IPS DF 6.9 (cell line): Measurements from ENCODE around the gene DIP2C.

Source experiments
- DNase-seq: peaks from one replicate; pipeline ENCODE4 v3.0.0-alpha.2; 2013; ENCODE audit warnings: low read depth, low spot score
- H3K27ac ChIP-seq: one replicate; pipeline ENCODE4 v1.5.1; 2013; ENCODE audit warnings: low read length, control low read depth
- H3K27me3 ChIP-seq: 2 replicates; pipeline ENCODE4 v1.6.1; 2013; ENCODE audit warnings: mild to moderate bottlenecking, low read length; ENCODE audit not compliant: control insufficient read depth, insufficient read depth
- H3K36me3 ChIP-seq: 2 replicates; pipeline ENCODE4 v1.6.1; 2013; ENCODE audit warnings: low read length; ENCODE audit not compliant: control insufficient read depth, insufficient read depth
- H3K4me1 ChIP-seq: 2 replicates; pipeline ENCODE4 v1.6.1; 2013; ENCODE audit warnings: low read length; ENCODE audit not compliant: control insufficient read depth, insufficient read depth
- H3K4me3 ChIP-seq: 2 replicates; pipeline ENCODE4 v1.5.1; 2013; ENCODE audit warnings: mild to moderate bottlenecking, low read length
- H3K9me3 ChIP-seq: 2 replicates; pipeline ENCODE4 v1.6.1; 2013; ENCODE audit warnings: low read length, inconsistent platforms; ENCODE audit not compliant: control insufficient read depth, insufficient read depth
- WGBS: extraction: QIAGEN DNeasy Blood & Tissue Kit; methylation state at CpG from one replicate; pipeline ENCODE4 v1.1.7; 2013; ENCODE audit warnings: mixed read lengths, missing lambda C conversion rate; ENCODE audit not compliant: insufficient read length, insufficient coverage; 5-methylcytosine and 5-hydroxymethylcytosine counted together

Gene DIP2C

GRCh38 chr10:666237-667012 lies 23.0 kb downstream of the DIP2C start:
- H3K4me3 ChIP-seq = no peak overlapping the region
- no peak for DNase-seq
- H3K4me1 ChIP-seq = no peaks in the 10 kb centered on the region
- no peaks in the 10 kb centered on the region for H3K36me3 ChIP-seq
- H3K9me3 ChIP-seq = no peaks in the 10 kb centered on the region
- no peak overlapping the region for H3K27ac ChIP-seq
- WGBS = no CpG with 5 or more reads among the region's 37 CpGs
- H3K27me3 ChIP-seq = no peaks in the 10 kb centered on the region

GRCh38 chr10:665579-666091 lies 23.8 kb downstream of the DIP2C start:
- no peak for DNase-seq
- Histone ChIP-seq H3K4me3 (no peak overlapping the region), H3K36me3 (no peaks in the 10 kb centered on the region), H3K27me3 (no peaks in the 10 kb centered on the region), H3K4me1 (no peaks in the 10 kb centered on the region), H3K9me3 (no peaks in the 10 kb centered on the region), H3K27ac (no peak overlapping the region)
- 100% methylated on average over 4 of the region's 30 CpGs for WGBS

GRCh38 chr10:664893-665292 lies 24.6 kb downstream of the DIP2C start:
- WGBS = no CpG with 5 or more reads among the region's 4 CpGs
- H3K27me3 ChIP-seq = no peaks in the 10 kb centered on the region

GRCh38 chr10:664301-664700 lies 25.2 kb downstream of the DIP2C start:
- Histone ChIP-seq H3K4me3 (no peak overlapping the region), H3K9me3 (no peaks in the 10 kb centered on the region), H3K36me3 (no peaks in the 10 kb centered on the region), H3K27ac (no peak overlapping the region), H3K27me3 (no peaks in the 10 kb centered on the region), H3K4me1 (no peaks in the 10 kb centered on the region)
- no CpG with 5 or more reads among the region's 7 CpGs for WGBS
- no peak for DNase-seq

More at GRCh38 chr10:664893-665292, 24.6 kb downstream of the DIP2C start:
- Histone ChIP-seq H3K36me3 (no peaks in the 10 kb centered on the region), H3K4me1 (no peaks in the 10 kb centered on the region), H3K4me3 (no peak overlapping the region), H3K9me3 (no peaks in the 10 kb centered on the region), H3K27ac (no peak overlapping the region)
- DNase-seq = no peak

GRCh38 chr10:663831-664251 lies 25.6 kb downstream of the DIP2C start:
- no CpG with 5 or more reads among the region's 13 CpGs for WGBS
- no peak overlapping the region for H3K27ac ChIP-seq
- H3K27me3 ChIP-seq = no peaks in the 10 kb centered on the region
- H3K36me3 ChIP-seq = no peaks in the 10 kb centered on the region
- H3K4me3 ChIP-seq = no peak overlapping the region
- no peaks in the 10 kb centered on the region for H3K4me1 ChIP-seq
- DNase-seq = no peak
- no peaks in the 10 kb centered on the region for H3K9me3 ChIP-seq

- Histone ChIP-seq H3K9me3 (no peaks in the 10 kb centered on the region), H3K4me1 (no peaks in the 10 kb centered on the region), H3K4me3 (no peak overlapping the region), H3K36me3 (no peaks in the 10 kb centered on the region), H3K27ac (no peak overlapping the region), H3K27me3 (no peaks in the 10 kb centered on the region)
- DNase-seq = no peak
- no CpG with 5 or more reads among the region's 9 CpGs for WGBS
Observed at GRCh38 chr10:663466-663751, 26.1 kb downstream of the DIP2C start.

GRCh38 chr10:662686-663465 lies 26.6 kb downstream of the DIP2C start:
- no CpG with 5 or more reads among the region's 11 CpGs for WGBS
- no peak overlapping the region for H3K27ac ChIP-seq
- H3K27me3 ChIP-seq = no peaks in the 10 kb centered on the region
- no peaks in the 10 kb centered on the region for H3K9me3 ChIP-seq
- H3K4me1 ChIP-seq = no peaks in the 10 kb centered on the region
- no peak overlapping the region for H3K4me3 ChIP-seq
- no peaks in the 10 kb centered on the region for H3K36me3 ChIP-seq
- no peak for DNase-seq

GRCh38 chr10:662223-662605 lies 27.3 kb downstream of the DIP2C start:
- Histone ChIP-seq H3K4me3 (no peak overlapping the region), H3K4me1 (no peaks in the 10 kb centered on the region), H3K9me3 (no peaks in the 10 kb centered on the region), H3K36me3 (no peaks in the 10 kb centered on the region), H3K27ac (no peak overlapping the region), H3K27me3 (no peaks in the 10 kb centered on the region)
- WGBS = no CpG with 5 or more reads among the region's 9 CpGs
- DNase-seq = no peak

- no CpG with 5 or more reads among the region's 16 CpGs for WGBS
- Histone ChIP-seq H3K4me1 (no peaks in the 10 kb centered on the region), H3K36me3 (no peaks in the 10 kb centered on the region), H3K27ac (no peak overlapping the region), H3K9me3 (no peaks in the 10 kb centered on the region), H3K27me3 (no peaks in the 10 kb centered on the region), H3K4me3 (no peak overlapping the region)
- DNase-seq = no peak
Observed at GRCh38 chr10:661597-662222, 27.8 kb downstream of the DIP2C start.

- no peaks in the 10 kb centered on the region for H3K4me1 ChIP-seq
- no peak overlapping the region for H3K4me3 ChIP-seq
- no peaks in the 10 kb centered on the region for H3K9me3 ChIP-seq
- no peak for DNase-seq
- WGBS = no CpG with 5 or more reads among the region's 14 CpGs
- no peaks in the 10 kb centered on the region for H3K27me3 ChIP-seq
- no peaks in the 10 kb centered on the region for H3K36me3 ChIP-seq
- no peak overlapping the region for H3K27ac ChIP-seq
Observed at GRCh38 chr10:660970-661596, 28.4 kb downstream of the DIP2C start.
